WTC11 (cell line): ENCODE data around the gene MRPL46. TPM values are rescaled to one million over a fixed set of nuclear protein-coding genes. Genes with fewer than 3 reads are reported as not detected.

Source experiments
- ATAC-seq: fragments of 200-7000 bp; cut with Tn5 transposase; 2 replicates; pipeline ENCODE4 v1.10.0; 2021; ENCODE audit warnings: mild to moderate bottlenecking, moderate library complexity
- CTCF ChIA-PET: fragments of 300-600 bp; sonication (Branson Sonifier 250); formaldehyde crosslinking; loops from one replicate; lab custom pipeline; 2021; ENCODE audit warnings: antibody characterized with exemption; lab: Charles Lee
- POLR2A ChIA-PET: fragments of 350-600 bp; sonication (Branson Sonifier 250); formaldehyde crosslinking; loops from one replicate; lab custom pipeline; 2021; ENCODE audit warnings: antibody characterized with exemption; lab: Charles Lee
- DNase-seq: peaks from one replicate; pipeline ENCODE4 v3.0.0; 2021; ENCODE audit warnings: low spot score
- H3K27ac Mint-ChIP-seq: 2 replicates; pipeline ENCODE4 v1.8.0; 2021; ENCODE audit warnings: mixed read lengths
- H3K27me3 Mint-ChIP-seq: 2 replicates; pipeline ENCODE4 v1.8.0; 2021; ENCODE audit warnings: low read depth, mild to moderate bottlenecking, moderate library complexity, mixed read lengths
- H3K36me3 Mint-ChIP-seq: 2 replicates; pipeline ENCODE4 v1.8.0; 2021; ENCODE audit warnings: mixed read lengths
- H3K4me1 Mint-ChIP-seq: 2 replicates; pipeline ENCODE4 v1.8.0; 2022; ENCODE audit warnings: mixed read lengths
- H3K4me3 Mint-ChIP-seq: 2 replicates; pipeline ENCODE4 v1.8.0; 2021; ENCODE audit warnings: mild to moderate bottlenecking, moderate library complexity, mixed read lengths
- H3K9me3 Mint-ChIP-seq: 2 replicates; pipeline ENCODE4 v1.8.0; 2021; ENCODE audit warnings: mixed read lengths
- ETV6 ChIP-seq: sonication (generic); formaldehyde crosslinking; IDR thresholded peaks from 2 replicates; pipeline ENCODE4 v1.8.1; 2022; ENCODE audit warnings: mild to moderate bottlenecking, missing genetic modification reagents
- FOXJ3 ChIP-seq: sonication (generic); formaldehyde crosslinking; IDR thresholded peaks from 2 replicates; pipeline ENCODE4 v1.9.0; 2021; ENCODE audit warnings: missing genetic modification reagents, mild to moderate bottlenecking, borderline replicate concordance
- GABPB1 ChIP-seq: sonication (generic); formaldehyde crosslinking; IDR thresholded peaks from 2 replicates; pipeline ENCODE4 v1.8.1; 2023; ENCODE audit warnings: mild to moderate bottlenecking, missing genetic modification reagents
- NR1H2 ChIP-seq: sonication (generic); formaldehyde crosslinking; IDR thresholded peaks from 2 replicates; pipeline ENCODE4 v1.9.0; 2021; ENCODE audit warnings: mild to moderate bottlenecking, moderate library complexity, missing genetic modification reagents
- NR3C1 ChIP-seq: sonication (generic); formaldehyde crosslinking; conservative IDR thresholded peaks from 2 replicates; pipeline ENCODE4 v1.8.1; 2023; ENCODE audit warnings: low read depth, mild to moderate bottlenecking, missing genetic modification reagents
- ZNF121 ChIP-seq: sonication (generic); formaldehyde crosslinking; IDR thresholded peaks from 2 replicates; pipeline ENCODE4 v1.8.0; 2023; ENCODE audit warnings: missing genetic modification reagents
- ZNF317 ChIP-seq: sonication (generic); formaldehyde crosslinking; IDR thresholded peaks from 2 replicates; pipeline ENCODE4 v1.8.1; 2023; ENCODE audit warnings: low read depth, mild to moderate bottlenecking, moderate library complexity, missing genetic modification reagents, borderline replicate concordance
- ZNF423 ChIP-seq: fragments of 250-450 bp; sonication (Bioruptor Pico); IDR thresholded peaks from 2 replicates; pipeline ENCODE4 v2.1.2; 2022; ENCODE audit warnings: mild to moderate bottlenecking, moderate library complexity
- total RNA-seq: library from RNA; stranded (reverse); gene quantifications from 3 replicates; pipeline ENCODE4 v1.2.3, GENCODE V29; 2021
- TF ChIP-seq, protein P1 (sequence below): sonication (generic); formaldehyde crosslinking; IDR thresholded peaks from 2 replicates; pipeline ENCODE4 v1.8.0; 2023; ENCODE audit warnings: mild to moderate bottlenecking, missing genetic modification reagents
- TF ChIP-seq, protein P2 (sequence below): fragments of 250-450 bp; sonication (Bioruptor Pico); IDR thresholded peaks from 2 replicates; pipeline ENCODE4 v1.9.0; 2021; ENCODE audit warnings: mild to moderate bottlenecking
- TF ChIP-seq, protein P3 (sequence below): sonication (generic); formaldehyde crosslinking; IDR thresholded peaks from 2 replicates; pipeline ENCODE4 v1.8.1; 2023; ENCODE audit warnings: mild to moderate bottlenecking, missing genetic modification reagents, moderate library complexity
- TF ChIP-seq, protein P4 (sequence below): sonication (generic); formaldehyde crosslinking; conservative IDR thresholded peaks from 2 replicates; pipeline ENCODE4 v1.8.1; 2023; ENCODE audit warnings: mild to moderate bottlenecking, low read depth, missing genetic modification reagents, moderate library complexity
- TF ChIP-seq, protein P5 (sequence below): sonication (generic); formaldehyde crosslinking; IDR thresholded peaks from 2 replicates; pipeline ENCODE4 v1.8.0; 2022; ENCODE audit warnings: missing genetic modification reagents
- TF ChIP-seq, protein P6 (sequence below): fragments of 250-450 bp; sonication (Bioruptor Pico); IDR thresholded peaks from 2 replicates; pipeline ENCODE4 v1.8.0; 2021; ENCODE audit warnings: mild to moderate bottlenecking

The MRPL46 gene
- total RNA-seq, 1 experiment from 2014 or later: 26.8 TPM

DNA sequence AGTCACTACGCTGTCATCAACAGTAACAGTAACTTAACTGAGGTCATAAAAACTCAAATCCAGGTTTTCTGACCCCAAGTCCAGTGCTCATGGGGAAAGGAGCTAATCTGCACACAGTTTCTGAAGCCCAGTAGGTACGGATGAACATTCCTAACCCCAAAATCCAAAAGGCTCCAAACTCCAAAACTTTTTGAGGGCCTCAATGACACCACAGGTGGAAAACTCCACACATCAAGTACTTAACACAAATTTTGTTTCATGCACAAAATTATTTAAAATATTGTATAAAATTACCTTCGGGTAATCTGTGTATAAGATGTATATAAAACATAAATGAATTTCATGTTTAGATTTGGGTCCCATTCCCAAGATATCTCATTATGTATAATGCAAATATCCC lies 10.5 kb downstream of the MRPL46 start:
- Mint-ChIP-seq H3K36me3 (peaks cover 21% of the 10 kb centered on the region), H3K27me3 (no peaks in the 10 kb centered on the region), H3K4me1 (peaks cover 7% of the 10 kb centered on the region), H3K27ac (no peak overlapping the region), H3K9me3 (no peaks in the 10 kb centered on the region), H3K4me3 (no peak overlapping the region)
- POLR2A ChIA-PET: no interaction called here
- TF ChIP-seq NR3C1 (no peak), FOXJ3 (CRISPR knock-in tag) (no peak), ZNF423 (no peak), NR1H2 (no peak), ZNF121 (no peak), ZNF317 (CRISPR knock-in tag) (no peak), ETV6 (no peak), GABPB1 (CRISPR knock-in tag) (no peak)
- TF ChIP-seq, protein P1, sequence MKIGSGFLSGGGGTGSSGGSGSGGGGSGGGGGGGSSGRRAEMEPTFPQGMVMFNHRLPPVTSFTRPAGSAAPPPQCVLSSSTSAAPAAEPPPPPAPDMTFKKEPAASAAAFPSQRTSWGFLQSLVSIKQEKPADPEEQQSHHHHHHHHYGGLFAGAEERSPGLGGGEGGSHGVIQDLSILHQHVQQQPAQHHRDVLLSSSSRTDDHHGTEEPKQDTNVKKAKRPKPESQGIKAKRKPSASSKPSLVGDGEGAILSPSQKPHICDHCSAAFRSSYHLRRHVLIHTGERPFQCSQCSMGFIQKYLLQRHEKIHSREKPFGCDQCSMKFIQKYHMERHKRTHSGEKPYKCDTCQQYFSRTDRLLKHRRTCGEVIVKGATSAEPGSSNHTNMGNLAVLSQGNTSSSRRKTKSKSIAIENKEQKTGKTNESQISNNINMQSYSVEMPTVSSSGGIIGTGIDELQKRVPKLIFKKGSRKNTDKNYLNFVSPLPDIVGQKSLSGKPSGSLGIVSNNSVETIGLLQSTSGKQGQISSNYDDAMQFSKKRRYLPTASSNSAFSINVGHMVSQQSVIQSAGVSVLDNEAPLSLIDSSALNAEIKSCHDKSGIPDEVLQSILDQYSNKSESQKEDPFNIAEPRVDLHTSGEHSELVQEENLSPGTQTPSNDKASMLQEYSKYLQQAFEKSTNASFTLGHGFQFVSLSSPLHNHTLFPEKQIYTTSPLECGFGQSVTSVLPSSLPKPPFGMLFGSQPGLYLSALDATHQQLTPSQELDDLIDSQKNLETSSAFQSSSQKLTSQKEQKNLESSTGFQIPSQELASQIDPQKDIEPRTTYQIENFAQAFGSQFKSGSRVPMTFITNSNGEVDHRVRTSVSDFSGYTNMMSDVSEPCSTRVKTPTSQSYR (CRISPR knock-in tag): no peak
- TF ChIP-seq, protein P2, sequence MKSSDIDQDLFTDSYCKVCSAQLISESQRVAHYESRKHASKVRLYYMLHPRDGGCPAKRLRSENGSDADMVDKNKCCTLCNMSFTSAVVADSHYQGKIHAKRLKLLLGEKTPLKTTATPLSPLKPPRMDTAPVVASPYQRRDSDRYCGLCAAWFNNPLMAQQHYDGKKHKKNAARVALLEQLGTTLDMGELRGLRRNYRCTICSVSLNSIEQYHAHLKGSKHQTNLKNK: no peak
- TF ChIP-seq, protein P3, sequence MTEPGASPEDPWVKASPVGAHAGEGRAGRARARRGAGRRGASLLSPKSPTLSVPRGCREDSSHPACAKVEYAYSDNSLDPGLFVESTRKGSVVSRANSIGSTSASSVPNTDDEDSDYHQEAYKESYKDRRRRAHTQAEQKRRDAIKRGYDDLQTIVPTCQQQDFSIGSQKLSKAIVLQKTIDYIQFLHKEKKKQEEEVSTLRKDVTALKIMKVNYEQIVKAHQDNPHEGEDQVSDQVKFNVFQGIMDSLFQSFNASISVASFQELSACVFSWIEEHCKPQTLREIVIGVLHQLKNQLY: no peak
- TF ChIP-seq, protein P4, sequence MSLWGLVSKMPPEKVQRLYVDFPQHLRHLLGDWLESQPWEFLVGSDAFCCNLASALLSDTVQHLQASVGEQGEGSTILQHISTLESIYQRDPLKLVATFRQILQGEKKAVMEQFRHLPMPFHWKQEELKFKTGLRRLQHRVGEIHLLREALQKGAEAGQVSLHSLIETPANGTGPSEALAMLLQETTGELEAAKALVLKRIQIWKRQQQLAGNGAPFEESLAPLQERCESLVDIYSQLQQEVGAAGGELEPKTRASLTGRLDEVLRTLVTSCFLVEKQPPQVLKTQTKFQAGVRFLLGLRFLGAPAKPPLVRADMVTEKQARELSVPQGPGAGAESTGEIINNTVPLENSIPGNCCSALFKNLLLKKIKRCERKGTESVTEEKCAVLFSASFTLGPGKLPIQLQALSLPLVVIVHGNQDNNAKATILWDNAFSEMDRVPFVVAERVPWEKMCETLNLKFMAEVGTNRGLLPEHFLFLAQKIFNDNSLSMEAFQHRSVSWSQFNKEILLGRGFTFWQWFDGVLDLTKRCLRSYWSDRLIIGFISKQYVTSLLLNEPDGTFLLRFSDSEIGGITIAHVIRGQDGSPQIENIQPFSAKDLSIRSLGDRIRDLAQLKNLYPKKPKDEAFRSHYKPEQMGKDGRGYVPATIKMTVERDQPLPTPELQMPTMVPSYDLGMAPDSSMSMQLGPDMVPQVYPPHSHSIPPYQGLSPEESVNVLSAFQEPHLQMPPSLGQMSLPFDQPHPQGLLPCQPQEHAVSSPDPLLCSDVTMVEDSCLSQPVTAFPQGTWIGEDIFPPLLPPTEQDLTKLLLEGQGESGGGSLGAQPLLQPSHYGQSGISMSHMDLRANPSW: no peak
- TF ChIP-seq, protein P5, sequence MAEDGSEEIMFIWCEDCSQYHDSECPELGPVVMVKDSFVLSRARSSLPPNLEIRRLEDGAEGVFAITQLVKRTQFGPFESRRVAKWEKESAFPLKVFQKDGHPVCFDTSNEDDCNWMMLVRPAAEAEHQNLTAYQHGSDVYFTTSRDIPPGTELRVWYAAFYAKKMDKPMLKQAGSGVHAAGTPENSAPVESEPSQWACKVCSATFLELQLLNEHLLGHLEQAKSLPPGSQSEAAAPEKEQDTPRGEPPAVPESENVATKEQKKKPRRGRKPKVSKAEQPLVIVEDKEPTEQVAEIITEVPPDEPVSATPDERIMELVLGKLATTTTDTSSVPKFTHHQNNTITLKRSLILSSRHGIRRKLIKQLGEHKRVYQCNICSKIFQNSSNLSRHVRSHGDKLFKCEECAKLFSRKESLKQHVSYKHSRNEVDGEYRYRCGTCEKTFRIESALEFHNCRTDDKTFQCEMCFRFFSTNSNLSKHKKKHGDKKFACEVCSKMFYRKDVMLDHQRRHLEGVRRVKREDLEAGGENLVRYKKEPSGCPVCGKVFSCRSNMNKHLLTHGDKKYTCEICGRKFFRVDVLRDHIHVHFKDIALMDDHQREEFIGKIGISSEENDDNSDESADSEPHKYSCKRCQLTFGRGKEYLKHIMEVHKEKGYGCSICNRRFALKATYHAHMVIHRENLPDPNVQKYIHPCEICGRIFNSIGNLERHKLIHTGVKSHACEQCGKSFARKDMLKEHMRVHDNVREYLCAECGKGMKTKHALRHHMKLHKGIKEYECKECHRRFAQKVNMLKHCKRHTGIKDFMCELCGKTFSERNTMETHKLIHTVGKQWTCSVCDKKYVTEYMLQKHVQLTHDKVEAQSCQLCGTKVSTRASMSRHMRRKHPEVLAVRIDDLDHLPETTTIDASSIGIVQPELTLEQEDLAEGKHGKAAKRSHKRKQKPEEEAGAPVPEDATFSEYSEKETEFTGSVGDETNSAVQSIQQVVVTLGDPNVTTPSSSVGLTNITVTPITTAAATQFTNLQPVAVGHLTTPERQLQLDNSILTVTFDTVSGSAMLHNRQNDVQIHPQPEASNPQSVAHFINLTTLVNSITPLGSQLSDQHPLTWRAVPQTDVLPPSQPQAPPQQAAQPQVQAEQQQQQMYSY: no peak
- TF ChIP-seq, protein P6, sequence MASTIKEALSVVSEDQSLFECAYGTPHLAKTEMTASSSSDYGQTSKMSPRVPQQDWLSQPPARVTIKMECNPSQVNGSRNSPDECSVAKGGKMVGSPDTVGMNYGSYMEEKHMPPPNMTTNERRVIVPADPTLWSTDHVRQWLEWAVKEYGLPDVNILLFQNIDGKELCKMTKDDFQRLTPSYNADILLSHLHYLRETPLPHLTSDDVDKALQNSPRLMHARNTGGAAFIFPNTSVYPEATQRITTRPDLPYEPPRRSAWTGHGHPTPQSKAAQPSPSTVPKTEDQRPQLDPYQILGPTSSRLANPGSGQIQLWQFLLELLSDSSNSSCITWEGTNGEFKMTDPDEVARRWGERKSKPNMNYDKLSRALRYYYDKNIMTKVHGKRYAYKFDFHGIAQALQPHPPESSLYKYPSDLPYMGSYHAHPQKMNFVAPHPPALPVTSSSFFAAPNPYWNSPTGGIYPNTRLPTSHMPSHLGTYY (CRISPR knock-in tag): no peak
- CTCF ChIA-PET: interaction anchor here (1.0 kb wide), 1 partner anchor 158 kb away, joined by 3 read pairs; no protein-coding TSS in a partner anchor
- no peak for ATAC-seq
- no peak for DNase-seq
